ENCODE measurements around the gene DYNC1LI1.
"Not testable (repeated sequence)": the region's sequence is repeated elsewhere in the genome, so short reads cannot be mapped to it uniquely, and the experiment has no call there.

Gene DYNC1LI1

DNA sequence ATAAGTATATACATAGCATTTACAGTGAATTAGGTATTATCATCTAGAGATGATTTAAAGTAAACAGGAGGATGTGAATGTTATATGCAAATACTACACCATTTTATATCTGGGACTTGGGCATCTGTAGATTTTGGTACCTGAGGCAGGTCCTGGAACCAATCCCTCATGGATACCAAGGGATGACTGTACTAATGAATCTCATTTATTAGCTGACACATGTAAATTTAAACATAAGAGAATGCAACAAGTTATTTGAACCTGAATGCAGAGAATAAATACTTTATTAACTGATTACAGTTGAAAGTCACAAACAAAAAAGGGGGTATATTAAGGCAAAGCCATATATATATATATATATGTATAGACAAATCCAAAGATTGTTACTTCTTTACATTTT is 44.9 kb downstream of the DYNC1LI1 start:
- no peak for DNase-seq

DNA sequence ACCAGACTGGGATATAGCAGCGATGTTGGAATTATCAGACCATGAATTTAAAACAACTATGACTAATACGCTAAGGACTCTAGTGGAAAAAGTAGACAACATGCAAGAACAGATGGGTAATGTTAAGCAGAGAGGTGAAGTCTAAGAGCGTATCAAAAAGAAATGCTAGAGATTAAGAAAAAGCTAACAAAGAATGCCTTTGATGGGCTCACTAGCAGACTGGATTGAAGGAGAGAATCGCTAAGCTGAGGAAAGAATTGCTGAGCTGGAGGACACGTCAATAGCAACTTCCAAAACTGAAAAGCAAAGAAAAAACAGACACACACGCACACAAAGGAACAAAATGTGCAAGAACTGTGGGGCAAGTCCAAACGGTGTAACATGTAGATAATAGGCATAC is 48.0 kb downstream of the DYNC1LI1 start:
- DNase-seq: no peak

DNA sequence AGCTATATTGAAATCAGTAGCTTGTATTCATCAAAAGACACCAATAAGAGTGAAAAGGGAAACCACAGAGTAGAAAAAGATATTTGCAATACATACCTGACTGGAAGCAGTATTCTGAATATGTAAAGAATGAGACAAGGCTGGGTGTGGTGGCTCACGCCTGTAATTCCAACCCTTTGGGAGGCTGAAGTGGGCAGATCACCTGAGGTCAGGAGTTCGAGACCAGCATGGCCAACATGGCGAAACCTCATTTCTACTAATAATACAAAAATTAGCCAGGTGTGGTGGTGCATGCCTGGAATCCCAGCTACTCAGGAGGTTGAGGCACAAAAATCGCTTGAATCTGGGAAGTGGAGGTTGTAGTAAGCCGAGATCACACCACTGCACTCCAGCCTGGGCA is 51.7 kb downstream of the DYNC1LI1 start:
- not testable (repeated sequence) for DNase-seq

DNA sequence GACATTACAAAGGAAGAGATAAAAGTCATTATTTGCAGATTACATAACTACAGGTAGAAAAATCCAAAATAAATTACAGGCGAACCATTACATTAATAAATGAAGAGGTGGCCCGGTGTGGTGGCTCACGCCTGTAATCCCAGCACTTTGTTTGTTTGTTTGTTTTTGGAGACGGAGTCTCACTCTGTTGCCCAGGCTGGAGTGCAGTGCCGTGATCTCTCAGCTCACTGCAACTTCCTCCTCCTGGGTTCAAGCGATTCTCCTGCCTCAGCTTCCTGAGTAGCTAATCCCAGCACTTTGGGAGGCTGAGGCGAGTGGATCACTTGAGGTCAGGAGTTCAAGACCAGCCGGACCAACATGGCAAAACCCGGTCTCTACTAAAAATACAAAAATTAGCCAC is 53.9 kb downstream of the DYNC1LI1 start:
- DNase-seq: not testable (repeated sequence)

DNA sequence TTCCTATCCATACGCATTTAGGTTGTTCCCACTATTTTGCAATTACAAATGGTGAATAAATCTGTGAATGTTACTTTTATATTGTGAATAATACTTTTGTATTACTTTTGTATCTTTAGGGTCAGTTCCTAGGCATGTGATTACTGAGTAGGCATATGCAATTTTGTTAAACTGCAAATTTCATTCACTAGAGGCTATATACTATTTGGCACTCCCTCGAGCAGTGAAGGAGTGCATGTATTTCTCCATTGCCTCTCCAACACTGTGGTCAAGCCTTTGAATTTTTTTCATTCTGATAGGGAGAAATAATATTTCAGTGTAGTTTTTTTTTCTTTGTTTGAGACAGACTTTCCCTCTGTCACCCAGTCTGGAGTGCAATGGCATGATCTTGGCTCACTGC is 59.7 kb downstream of the DYNC1LI1 start:
- no peak for DNase-seq

DNA sequence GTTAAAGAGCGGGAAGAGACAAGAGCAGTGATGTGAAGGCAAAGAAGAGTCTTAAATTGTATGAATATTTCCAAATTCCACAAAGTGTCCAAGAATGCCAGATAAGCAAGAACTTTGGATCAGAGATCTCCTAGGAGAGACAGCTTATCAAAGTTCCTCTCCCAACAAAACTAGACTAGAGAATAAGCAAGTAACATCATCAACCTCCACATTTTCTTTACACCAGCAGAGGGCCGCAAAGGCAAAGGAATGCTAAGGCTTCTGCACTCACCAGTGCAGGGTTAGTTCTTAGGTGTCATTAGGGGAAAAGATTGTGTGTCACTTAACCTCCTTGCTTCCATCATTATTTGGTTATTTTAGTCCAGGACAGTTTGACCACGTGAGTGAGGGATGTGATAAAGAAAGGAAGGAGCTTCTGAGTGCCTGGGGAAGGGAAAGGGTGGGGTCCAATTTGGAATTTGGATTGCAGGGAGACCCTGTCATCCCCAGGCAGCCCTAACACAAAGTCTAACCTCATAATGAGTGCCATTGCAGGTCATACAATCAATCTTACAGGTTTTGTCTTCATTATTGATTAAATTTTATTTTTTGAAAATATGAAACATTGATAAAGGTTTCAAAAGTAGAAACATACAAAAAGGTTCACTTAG is 60.5 kb downstream of the DYNC1LI1 start:
- DNase-seq: peak; percentile 75

DNA sequence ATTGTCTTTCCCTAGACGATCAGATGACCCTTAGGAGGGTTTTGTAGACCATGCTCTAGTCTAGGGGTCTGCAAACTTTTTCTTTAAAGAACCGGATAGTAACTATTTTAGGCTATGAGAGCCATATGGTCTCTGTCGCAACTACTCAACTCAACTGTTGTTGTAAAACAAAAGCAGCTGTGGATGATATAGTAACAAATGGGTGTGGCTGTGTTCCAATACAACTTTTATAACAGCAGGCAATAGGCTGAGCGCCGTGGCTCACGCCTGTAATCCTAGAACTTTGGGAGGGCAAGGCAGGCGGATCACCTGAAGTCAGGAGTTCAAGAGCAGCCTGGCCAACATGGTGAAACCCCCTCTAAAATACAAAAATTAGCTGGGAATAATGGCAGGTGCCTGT is 61.9 kb downstream of the DYNC1LI1 start:
- no peak for DNase-seq

DNA sequence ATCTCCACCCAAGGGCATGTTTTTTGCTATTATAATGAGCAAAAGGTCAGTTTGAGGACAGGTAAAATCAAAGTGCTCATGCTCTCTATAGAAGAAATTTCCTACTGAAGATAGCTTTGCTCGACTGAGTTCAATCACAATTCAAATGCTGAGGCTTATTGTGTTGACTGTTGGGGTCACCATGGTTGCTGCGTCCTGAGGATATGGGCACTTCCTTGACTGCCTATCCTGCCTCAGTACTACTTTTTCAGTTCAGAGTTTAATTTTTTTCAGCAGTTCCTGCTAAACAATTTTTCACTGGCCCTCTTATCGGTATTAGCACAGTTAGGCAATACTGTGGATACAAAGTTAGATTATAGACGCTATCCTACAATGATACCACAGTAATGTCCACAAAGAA is 64.2 kb downstream of the DYNC1LI1 start:
- no peak for DNase-seq

DNA sequence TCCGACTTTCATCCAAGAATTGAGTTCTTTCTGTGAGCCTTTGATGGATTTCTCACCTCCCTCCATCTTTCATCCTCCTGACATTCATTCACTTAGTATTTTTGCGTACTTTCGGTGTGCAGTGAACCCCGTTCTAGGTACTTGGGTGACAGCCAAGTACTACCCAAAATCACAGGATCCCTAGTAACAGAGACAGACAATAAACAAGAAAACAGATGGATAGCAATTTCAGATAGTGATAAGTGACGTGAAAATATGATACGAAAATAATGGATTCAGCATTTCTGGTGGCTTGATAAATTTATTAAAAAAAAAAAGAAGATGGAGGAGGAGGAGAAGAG is 67.7 kb downstream of the DYNC1LI1 start:
- no peak for DNase-seq

DNA sequence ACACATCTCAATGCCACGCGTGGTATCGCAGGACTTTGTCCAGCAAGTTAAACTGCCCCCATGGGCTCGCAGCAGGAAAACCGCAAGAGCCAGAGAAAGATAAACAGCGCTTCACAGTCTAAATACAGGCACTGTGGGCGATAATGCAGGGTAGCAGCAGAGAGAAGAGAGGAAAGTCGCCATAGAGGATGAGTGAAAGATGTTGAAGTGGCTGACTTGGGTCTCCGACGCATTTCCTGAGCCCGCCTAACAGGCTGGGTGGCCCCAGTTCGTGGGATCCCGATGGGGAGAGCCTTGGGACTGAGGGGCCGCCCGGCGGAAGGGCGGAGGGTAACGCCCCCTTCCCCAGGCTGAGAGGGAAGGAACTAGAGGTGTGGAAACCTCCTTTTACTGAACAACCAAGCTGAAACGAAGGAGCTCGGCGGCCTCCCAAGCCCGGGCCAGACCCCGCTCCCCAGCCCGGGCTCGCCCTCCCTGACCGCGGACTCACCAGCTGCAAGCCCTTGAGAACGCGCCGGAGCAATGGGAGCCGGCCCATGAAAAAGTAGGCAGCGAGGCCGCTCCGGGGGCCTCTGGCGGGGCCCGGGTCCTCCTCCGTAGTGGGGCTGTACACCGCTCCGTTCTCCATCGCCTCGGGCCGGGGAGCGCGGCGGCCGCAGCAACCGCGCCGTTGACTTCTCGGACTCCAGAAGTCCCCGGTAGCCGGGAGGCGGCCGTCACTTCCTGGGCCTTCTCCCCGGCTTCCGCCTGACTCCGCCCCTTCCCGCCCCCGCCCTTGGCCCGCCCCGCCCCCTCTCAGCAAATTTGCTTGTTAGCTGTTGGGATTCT is 68.3 kb downstream of the DYNC1LI1 start, which contains the start of gene CMTM6:
Gene CMTM6 (minus strand): TSS at position 735 of the 828 bp plus-strand sequence. CDS start 107 bp downstream, at position 628.
- peak; percentile 88 for DNase-seq

DNA sequence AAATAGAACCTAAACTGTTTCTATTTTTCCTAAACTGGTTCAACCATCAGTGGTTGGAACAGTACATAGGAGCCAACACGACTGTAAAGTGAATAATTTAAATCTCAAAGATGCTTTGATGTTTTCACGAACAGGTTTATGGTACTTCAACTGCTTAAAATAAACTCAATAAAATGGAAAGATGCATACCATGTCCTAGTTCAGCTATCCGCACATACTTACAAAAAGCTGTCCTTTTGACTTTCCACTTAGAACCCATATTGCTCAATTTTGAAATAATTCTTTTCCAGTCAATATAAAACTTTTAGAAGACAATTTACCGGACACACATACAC is 68.9 kb downstream of the DYNC1LI1 start:
- DNase-seq: no peak

DNA sequence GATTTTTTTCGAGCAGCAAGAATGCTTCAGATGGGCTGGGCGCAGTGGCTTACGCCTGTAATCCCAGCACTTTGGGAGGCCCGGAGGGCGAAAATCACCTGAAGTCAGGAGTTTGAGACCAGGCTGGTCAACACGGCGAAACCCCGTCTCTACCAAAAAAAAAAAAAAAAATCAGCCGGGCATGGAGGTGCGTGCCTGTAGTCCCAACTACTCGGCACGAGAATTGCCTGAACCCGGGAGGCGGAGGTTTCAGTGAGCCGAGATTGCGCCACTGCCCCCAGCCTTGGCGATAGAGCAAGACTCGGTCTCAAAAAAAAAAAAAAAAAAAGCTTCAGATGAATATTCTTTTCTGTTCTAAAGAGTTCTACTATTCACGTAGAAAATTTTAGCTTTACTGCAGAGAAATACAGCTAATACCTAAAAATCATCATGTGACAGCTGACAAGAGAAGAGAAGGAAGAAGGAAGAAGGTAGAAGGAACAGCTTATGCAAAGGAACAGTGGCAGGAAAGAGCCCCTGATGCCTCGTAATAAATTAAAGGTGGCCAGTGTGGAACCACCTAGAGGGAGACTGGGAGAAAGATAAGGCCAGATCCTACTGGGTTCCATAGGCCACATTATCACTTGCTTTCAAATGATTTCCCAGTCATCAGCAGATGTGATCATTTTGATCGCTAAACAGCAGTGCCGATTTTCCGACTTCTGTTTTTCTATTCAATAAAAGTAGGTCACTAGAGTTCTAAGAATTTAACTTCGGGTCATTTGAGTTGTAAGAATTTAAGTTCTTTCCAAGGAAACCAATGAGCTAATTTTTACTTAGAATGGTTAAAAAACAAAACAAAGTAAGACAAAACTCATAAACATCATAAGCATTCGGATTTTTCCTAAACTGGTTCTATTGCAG is 69.5 kb downstream of the DYNC1LI1 start:
- DNase-seq: no peak

DNA sequence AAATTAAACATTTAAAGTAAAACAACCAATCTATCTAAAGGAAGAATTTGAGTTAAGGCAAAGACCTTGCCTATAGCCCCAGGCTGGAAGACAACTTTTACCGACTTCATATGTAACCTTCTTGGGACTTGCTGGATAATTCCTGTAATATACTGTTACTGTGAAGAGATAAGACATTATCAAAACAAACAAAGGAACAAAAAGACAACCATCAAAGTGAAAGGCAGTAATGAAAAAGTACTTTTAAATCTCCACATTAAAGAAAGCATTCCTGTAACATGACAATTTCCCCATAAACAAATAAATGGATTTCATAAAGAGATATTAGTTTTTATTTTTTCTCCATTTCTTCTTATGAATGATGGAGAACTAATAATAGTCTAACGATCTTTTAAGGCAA is 70.4 kb downstream of the DYNC1LI1 start:
- DNase-seq: no peak

DNA sequence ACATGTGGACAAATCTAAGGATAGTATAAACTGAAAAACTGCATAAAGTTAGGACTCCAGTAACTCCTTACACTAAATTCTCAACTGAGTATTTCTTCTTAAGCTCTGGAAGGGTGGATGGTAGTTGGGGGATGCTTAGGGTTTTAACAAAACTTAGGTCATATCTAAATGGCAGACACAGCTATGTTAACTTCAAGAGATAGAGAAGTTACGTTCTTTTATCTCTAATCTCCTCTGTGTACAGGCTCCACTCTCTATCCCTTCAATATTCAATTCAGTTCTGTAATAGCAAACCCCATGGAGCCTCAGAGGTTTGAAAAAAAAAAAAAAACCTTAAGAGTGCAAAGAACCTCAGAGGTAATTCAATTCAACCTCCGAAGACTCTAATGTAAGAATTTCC is 71.1 kb downstream of the DYNC1LI1 start:
- DNase-seq: no peak

DNA sequence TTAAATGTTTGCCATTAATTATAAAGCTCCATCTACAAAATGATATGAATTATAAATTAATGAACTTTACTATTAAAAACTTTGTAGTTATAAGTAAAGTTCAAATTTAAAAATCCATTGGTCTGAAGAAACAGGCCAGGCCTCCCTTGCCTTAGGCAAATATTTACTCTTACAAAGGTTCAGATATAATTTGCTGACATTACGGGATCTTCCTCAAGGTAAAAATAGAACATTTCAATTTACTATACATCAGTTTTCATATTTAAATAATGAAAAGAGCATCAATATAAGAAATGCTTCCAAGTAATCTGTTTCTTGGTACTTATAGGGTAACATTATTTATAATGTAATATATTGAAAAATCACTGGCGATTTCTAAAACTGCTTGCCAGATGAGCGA is 71.7 kb downstream of the DYNC1LI1 start:
- no peak for DNase-seq

DNA sequence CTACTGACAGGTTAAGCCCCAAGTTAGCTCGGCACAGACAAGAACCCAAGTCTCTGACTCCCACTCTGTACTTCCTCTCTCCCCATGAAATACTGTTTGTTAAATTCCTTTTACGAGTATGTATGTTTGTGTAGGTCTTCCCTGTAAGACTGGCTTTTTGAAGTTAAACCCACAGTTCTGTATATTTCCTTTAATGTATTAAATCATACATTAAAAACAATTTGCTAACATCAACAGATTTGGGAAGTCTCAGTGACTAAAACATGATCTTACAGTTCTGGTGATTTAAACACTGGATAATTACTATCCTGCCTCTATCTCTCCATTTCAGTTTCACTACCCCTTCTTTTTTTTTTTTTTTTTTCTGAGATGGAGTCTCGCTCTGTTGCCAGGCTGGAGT is 72.4 kb downstream of the DYNC1LI1 start:
- DNase-seq: no peak

DNA sequence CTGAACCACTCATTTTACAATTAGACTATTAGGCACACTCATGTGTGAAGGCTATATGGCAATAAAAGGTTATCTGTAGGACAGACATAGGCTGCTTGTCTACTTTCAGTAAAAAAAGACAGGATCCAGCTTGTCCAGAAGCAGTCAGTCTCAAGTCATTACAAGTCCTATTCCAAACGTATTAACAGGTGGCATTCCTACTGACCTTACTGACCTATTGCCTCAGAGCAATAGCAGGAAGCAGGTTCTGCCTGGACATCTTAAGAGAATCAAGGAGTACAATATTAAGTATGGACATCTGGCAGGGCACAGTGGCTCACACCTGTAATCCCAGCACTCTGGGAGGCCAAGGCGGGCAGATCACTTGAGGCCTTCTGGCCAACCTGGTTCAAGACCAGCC is 75.0 kb downstream of the DYNC1LI1 start:
- no peak for DNase-seq

DNA sequence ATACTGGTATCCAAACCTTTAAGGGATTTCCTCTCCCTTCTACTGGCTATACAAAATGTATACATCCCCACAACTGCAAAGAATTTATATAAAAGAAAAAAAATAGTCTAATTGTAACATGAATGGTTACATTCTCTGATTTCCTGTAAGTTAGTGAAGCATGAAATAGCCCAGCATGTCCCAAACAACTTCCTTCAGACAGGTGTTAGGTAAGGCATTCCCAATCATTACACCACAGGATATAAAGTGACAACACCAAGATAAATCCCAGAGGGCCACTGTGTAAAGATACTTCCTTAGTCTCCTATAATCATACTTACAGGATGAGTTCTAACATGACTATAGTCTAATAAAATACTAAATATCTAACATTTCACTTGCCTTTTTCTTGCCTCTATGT is 75.6 kb downstream of the DYNC1LI1 start:
- DNase-seq: no peak

DNA sequence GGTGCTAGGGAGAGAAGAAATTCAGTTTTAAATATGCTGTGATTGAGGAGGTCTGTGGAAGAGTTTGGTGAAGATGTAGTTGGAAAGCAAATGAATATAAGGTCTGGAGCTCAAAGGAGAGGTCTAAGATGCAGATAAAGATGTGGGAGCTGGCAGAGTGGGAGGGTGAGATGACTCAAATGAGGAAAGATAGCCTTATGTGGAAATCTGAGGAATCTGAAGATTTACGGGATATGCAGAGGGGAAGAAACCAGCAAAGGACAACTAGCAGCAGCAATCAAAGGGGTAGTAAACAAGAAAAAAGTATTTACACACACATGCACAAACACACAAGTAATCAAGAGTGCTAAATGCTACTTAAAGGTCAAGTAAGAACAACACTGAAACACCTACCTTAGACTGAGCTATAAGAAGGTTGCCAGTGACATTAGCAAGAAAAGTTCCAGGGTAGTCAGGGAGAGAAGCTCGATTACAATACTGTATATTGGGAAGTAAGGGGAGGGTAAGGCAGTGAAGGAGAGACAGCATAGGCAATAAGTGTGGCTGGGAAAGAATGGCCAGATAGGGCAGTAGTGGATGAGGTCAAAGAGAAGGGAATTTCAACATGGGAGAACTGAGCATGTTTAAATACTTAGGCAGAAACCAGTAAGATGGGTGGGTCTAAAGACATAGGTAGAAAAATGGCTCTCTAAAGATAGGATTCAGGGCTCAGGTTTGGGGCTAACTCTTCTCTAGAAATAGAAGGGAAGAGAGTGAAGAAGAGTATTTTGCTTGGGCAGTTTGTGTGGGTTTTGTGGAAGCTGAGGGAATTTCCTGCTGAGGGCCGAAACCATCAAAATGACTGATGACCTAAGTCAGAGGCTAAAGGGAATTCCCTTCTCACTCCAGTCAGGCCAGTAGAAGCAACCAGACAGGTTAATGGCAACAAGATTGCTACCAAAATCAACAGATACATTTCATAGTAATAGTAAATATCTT is 76.9 kb downstream of the DYNC1LI1 start:
- DNase-seq: no peak

DNA sequence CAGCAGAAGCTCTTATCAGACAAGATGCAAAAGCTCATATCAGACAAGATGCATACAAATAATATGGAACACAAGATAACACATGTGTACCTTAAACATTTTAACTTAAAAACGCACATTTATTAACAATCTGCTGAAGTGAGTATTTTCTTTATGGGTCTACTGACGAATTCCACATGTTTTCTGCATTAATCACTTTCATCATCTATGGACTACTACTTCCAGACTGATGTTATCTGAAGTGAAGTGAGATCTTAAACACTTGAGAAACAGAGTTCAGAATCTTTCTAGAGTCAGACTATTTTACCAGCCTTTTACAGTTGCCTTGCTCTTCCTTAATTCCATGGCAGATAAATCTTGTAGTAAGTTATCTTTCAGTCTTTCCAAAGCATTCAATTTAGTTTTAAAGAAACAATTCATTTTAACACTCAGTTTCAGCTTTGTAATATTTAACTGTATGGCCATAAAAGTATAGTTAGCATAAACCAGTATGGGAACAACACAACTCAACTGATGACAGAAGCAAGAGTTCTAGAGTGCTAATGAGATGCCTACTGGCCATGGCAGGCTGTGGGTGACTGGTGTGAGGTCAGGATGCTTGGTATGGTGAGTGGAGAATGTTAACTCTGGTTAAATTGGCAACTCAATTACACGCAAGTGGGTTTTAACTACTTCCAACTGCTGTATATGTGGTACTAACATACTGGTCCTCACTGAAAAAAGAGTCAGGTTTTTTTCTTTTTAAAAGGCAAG is 77.8 kb downstream of the DYNC1LI1 start:
- DNase-seq: no peak

DNA sequence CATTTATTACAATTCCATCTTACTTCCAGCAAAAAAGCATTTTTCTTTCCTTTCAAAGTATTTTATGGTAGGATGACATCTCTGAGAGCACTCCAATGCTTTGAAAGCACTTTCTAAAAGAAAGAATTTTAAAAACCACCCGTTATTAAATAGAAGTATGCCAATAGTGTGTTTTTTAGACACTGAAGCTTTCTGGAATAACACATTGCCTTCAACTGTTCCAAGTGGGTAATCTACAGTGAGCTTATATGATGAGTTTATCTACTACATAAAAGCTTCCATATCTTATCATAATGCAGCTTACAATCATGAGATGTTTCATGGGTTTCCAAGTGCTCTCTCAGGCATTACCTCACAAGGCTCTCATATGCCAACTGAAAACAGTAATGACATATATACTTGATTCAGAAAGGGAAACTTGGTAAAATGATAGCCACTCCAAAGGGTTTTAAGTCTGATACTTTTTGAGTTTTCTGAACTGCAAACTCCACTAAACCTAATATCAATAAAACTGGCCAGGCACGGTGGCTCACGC is 82.1 kb downstream of the DYNC1LI1 start:
- no peak for DNase-seq
